T-helper 17 cell (primary cell): ENCODE measurements around the gene NHLRC4. TPM values are rescaled to one million over a fixed set of nuclear protein-coding genes. Genes with fewer than 3 reads are reported as not detected.

ENCODE experiments used
- ATAC-seq: fragments of 150-1000 bp; cut with Tn5 transposase; 2 replicates; pipeline ENCODE4 v1.10.0; 2021; ENCODE audit warnings: mild to moderate bottlenecking, moderate library complexity
- DNase-seq, 3 donors: peaks; one replicate each; pipeline versions ENCODE4 v3.0.0 to v3.0.0-alpha.2; 2020 to 2021
- H3K9me3 ChIP-seq: one replicate; pipeline ENCODE4 v1.7.0; 2013; ENCODE audit warnings: low read length, mild to moderate bottlenecking; ENCODE audit not compliant: control insufficient read depth, poor library complexity, severe bottlenecking
- H3K27ac Mint-ChIP-seq: one replicate; pipeline ENCODE4 v1.8.0; 2022; ENCODE audit warnings: mild to moderate bottlenecking, moderate library complexity, mixed read lengths
- H3K27me3 Mint-ChIP-seq: one replicate; pipeline ENCODE4 v1.8.0; 2022; ENCODE audit warnings: mixed read lengths
- H3K36me3 Mint-ChIP-seq: one replicate; pipeline ENCODE4 v1.8.0; 2022; ENCODE audit warnings: low read depth, mixed read lengths
- H3K4me1 Mint-ChIP-seq: one replicate; pipeline ENCODE4 v1.8.0; 2022; ENCODE audit warnings: mild to moderate bottlenecking, mixed read lengths
- H3K4me3 Mint-ChIP-seq: one replicate; pipeline ENCODE4 v1.8.0; 2022; ENCODE audit warnings: mild to moderate bottlenecking, moderate library complexity, mixed read lengths
- total RNA-seq, 4 donors: library from RNA in 2 of 4; stranded (reverse) in 2 of 4; gene quantifications; one replicate each; pipeline ENCODE4 v1.2.3 and lab custom pipeline; 2022 to 2026

NHLRC4 gene, protein sequence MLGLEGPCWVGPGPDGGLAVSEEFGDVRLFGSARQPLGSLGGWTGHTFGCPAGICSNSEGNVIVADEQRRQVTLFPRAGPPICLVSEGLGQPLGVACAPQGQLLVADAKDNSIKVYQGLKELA
- total RNA-seq = 1 to 10 TPM in 1 of 2 donors, under 1 TPM in 1; 0.86 to 1.4 TPM
- total RNA-seq (lab: John Stamatoyannopoulos, UW) = 1.7 to 2.0 reads per million in 2 donors

DNA sequence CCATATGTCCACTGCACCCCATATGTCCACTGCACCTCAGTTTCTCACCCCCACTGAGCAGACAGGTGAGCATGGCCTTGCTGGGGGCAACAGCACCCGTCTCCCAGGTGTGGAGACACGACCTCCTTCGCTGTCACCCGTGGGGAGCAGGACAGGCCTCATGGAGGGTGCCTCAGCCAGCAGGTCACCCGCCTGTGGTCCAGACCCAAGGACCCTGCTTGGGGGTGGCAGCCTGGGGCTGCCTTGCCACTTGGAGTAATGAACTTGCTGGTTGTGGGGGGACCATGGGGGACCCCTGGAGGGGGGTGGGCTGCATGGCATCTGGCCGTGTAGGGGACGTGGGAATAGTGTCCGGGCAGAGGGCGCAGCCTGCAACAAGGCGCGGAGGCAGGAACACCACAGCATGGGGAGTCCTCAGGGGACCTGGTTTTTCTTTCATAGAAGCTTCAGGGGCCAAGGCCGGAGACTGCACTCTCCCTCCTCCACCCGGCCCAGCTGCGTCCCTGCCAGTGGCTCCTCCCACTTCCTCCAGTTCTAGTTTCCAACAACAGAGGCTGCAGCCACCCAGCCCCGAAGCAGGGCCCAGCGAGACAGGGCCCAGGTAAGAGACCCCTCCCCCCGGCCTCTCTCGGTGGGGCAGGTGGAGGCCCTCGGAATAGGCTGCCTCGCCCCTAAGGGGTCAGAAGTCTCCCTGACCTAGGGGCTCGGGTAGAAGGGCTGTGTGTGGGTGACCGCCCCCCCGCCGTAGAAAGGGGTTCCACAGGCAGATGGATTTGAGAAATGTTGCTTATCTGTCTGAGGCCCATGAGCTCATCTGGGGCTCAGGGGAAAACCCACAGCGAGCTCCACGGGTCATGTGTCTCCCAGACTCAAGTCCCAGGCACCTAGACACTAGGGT is at the start of gene NHLRC4:
NHLRC4 (plus strand) TSS at position 531 of the 898 bp plus-strand sequence. CDS start 1,043 bp downstream, outside the sequence.
- Mint-ChIP-seq H3K4me3 (peak within 1 kb of the TSS; percentile 78), H3K4me1 (peaks cover 24% of the 10 kb centered on the region), H3K27me3 (no peaks in the 10 kb centered on the region), H3K27ac (peak within 1 kb of the TSS; percentile 73), H3K36me3 (no peaks in the 10 kb centered on the region)
- ATAC-seq (peak; percentile 47), DNase-seq (peak in 2 of 3 donors; percentile 25 to 27)
- no peaks in the 10 kb centered on the region for H3K9me3 ChIP-seq

DNA sequence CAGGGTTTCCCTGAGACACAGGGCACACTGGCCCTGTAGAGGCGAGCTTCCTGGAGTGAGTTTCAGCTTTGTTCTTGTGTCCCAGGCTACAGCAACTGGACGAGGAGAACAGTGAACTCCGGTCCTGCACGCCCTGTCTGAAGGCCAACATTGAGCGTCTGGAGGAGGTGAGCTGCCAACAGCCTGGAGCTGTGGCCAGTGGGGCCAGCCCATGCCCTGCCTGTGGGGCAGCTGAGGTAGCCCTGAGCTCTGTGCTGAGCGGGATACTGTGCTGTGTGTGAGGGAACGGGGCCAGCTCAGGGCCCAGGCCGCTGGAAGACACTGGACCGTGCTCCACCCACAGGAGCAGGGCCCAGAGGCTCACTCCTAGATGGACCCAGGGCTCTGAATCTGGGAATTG is 47.9 kb upstream of the NHLRC4 start:
- ATAC-seq (no peak), DNase-seq (no peak)
- Mint-ChIP-seq H3K36me3 (no peaks in the 10 kb centered on the region), H3K4me3 (no peak overlapping the region), H3K27ac (no peak overlapping the region), H3K27me3 (no peaks in the 10 kb centered on the region), H3K4me1 (no peaks in the 10 kb centered on the region)
- H3K9me3 ChIP-seq = no peaks in the 10 kb centered on the region

DNA sequence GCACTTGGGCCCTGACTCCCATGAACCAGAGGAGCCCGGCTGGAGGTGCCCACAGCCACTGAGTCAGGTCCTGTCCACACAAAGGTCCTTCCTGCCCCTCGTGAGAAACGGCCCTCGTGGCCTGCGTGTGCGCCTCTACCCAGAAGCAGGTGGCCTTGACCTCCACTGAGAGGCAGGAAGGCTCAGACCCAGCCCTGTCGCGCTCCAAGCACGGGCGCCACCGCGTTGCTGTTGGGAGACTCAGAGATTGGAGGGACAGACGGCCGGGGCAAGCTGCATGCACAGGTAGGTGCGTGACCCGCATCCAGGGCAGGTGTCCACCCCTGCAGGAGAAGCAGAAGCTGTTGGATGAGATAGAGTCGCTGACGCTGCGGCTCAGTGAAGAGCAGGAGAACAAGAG is 47.4 kb upstream of the NHLRC4 start:
- no peak overlapping the region for H3K4me3 Mint-ChIP-seq
- H3K27me3 Mint-ChIP-seq = no peaks in the 10 kb centered on the region
- no peak overlapping the region for H3K27ac Mint-ChIP-seq
- H3K9me3 ChIP-seq = no peaks in the 10 kb centered on the region
- ATAC-seq = no peak
- no peaks in the 10 kb centered on the region for H3K4me1 Mint-ChIP-seq
- DNase-seq = no peak
- no peaks in the 10 kb centered on the region for H3K36me3 Mint-ChIP-seq

DNA sequence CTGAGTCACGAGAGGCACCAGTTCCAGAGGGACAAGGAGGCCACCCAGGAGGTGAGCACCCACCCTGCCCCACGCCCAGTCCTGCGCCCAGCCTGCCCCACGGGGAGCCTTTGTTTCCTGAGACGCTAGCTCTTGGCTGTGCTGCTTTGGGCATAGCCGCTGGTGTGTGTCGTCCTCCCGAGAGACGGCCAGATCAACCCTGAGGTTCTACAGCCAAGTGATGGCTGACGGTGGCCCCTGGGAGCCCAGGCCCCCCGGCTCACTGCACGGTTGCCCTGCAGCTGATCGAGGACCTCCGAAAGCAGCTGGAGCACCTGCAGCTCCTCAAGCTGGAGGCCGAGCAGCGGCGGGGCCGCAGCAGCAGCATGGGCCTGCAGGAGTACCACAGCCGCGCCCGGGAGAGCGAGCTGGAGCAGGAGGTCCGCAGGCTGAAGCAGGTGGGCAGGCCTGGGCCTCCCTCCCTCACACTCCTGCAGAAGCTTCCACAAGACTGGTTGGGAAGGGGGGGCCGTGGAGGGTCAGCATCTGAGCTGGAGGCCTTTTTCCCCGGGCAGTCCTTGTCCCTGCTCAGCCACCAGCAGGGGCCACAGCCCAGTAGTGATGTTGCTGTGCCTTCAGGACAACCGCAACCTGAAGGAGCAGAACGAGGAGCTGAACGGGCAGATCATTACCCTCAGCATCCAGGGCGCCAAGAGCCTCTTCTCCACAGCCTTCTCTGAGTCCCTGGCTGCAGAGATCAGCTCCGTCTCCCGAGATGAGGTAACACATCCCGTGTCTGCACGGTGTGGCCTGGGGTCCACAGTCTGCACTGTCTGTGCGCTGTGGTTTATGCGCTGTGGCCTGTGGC is 46.7 kb upstream of the NHLRC4 start:
- Mint-ChIP-seq H3K27ac (no peak overlapping the region), H3K27me3 (no peaks in the 10 kb centered on the region), H3K4me3 (no peak overlapping the region), H3K4me1 (no peaks in the 10 kb centered on the region), H3K36me3 (no peaks in the 10 kb centered on the region)
- no peak for ATAC-seq
- H3K9me3 ChIP-seq = no peaks in the 10 kb centered on the region
- DNase-seq = no peak

DNA sequence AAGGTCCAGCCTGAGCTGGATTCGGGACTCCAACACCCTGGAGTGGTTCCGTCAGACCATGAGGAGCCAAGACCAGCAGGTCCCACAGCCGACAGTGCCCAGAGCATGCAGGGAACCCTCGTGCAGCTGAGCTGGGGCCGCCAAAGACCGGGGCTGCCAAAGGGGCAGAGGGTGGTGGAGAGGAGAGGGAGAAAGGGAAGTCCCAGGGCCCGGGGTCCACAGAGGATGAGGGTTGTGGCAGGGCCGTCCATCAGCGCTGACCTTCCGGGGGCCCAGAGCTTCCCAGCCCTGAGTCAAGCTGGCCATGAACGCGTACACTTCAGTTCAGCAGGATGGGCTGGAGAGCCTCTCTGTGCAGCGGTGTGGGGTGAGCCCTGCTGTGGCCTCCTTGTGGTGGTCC is 46.0 kb upstream of the NHLRC4 start:
- no peak overlapping the region for H3K4me3 Mint-ChIP-seq
- DNase-seq = no peak
- no peaks in the 10 kb centered on the region for H3K36me3 Mint-ChIP-seq
- no peak overlapping the region for H3K27ac Mint-ChIP-seq
- H3K9me3 ChIP-seq = no peaks in the 10 kb centered on the region
- no peak for ATAC-seq
- peaks cover 6% of the 10 kb centered on the region for H3K4me1 Mint-ChIP-seq
- H3K27me3 Mint-ChIP-seq = no peaks in the 10 kb centered on the region

DNA sequence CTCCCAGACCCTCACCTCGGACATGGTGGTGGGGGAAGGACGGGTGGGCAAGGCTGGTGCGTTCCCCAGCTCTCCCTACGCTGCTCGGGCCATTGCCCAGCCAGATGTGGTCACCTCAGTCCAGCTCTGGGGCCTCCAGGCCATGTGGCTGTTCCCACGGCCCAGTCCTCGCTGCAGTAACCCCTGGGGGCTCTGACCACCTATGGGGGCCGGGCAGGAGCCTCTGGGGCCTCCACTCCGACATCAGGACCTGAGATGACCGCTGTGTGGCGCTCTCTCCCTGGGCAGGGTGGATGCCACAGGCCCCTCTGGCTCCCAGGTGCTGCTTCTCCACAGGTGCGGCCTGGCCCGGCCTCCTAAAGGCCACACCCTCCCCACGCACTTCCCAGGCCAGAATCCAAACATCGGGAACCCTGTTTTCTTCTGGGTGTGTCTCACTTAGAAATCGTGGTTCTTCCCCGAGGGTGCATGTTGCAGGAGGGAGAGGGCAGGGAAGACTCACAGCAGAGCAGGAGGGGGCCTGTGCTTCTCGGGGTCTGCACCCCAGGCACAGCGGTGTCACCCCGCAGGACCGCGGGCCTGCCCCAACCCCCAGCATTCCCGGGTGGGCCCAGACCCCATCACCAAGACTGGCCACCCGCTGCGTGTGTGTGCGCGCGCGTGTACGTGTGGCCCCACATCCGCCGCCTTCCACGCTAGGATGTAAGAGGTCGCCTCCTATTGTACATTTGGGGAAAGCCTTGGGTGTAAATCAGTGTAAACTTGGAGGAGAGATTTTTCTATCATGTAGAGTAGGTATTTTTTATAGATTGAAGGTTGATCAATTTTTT is 45.2 kb upstream of the NHLRC4 start:
- no peaks in the 10 kb centered on the region for H3K27me3 Mint-ChIP-seq
- H3K36me3 Mint-ChIP-seq = no peaks in the 10 kb centered on the region
- H3K27ac Mint-ChIP-seq = no peak overlapping the region
- peaks cover 12% of the 10 kb centered on the region for H3K4me1 Mint-ChIP-seq
- no peak for ATAC-seq
- DNase-seq = no peak
- H3K9me3 ChIP-seq = no peaks in the 10 kb centered on the region
- no peak overlapping the region for H3K4me3 Mint-ChIP-seq

DNA sequence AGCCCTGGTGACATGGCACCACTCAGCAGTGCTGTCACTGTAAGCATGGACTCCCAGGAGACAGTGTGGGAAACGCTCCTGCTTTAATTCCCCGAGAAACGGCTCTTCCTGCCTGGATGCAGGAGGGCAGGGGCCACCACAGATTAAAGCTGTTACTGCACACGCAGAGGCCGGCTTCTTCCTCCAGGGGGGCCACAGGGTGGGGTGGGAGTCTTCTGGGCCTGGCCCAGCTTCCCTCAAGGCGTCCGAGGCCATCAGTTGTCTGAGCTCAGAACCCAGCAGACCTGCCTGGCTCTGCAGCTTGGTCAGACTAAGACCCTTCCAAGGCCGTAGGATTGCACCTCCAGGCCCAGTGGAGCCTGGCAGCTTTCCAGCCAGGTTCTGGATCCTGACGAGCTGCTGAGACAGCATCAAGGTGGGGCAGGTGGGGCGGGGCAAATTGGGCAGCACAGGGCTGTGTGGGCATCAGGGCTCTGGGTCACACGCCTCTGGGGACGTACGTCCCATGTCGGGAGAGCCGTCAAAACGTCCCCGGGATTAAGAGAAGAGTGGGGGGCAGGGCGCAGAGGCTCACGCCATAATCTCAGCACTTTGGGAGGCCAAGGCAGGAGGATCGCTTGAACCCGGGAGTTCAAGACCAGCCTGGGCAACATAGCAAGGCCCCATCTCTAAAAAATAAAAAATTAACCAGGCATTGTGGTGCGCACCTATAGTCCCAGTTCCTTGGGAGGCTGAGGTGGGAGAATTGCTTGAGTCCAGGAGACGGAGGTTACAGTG is 44.3 kb upstream of the NHLRC4 start:
- no peaks in the 10 kb centered on the region for H3K9me3 ChIP-seq
- H3K4me3 Mint-ChIP-seq = no peak overlapping the region
- H3K36me3 Mint-ChIP-seq = no peaks in the 10 kb centered on the region
- ATAC-seq (no peak), DNase-seq (no peak)
- H3K4me1 Mint-ChIP-seq = peaks cover 12% of the 10 kb centered on the region
- H3K27ac Mint-ChIP-seq = no peak overlapping the region
- H3K27me3 Mint-ChIP-seq = no peaks in the 10 kb centered on the region

DNA sequence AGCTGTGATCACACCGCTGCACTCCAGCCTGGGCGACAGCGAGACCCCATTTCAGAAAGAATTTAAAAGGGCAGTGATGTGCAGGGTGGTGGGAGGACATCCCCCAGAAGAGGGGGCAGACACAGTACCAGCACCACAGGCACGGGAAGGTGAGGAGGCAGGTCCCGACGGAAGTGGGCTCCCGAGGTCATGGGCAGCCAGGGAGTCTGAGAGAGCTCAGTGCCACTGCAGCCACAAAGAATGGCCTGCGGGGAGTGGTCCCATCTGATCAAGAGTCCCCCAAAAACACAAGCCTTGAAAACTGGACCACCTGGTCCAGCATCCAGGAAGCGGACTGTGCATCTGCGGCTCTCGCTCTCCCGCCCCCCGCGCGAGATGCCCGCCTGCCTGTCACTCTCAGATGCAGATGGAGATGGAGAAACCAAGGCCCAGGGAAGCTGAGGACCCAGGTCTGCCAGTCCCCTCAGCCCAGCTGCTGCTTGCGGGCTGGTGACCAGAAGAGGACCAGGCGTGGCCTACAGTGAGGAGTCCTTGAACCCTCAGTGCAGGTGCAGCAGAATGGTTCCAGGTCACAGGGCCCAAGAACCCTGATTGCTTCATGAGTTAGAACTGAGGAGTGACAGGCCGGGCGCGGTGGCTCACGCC is 43.6 kb upstream of the NHLRC4 start:
- DNase-seq (no peak), ATAC-seq (no peak)
- H3K4me3 Mint-ChIP-seq = no peak overlapping the region
- H3K9me3 ChIP-seq = no peaks in the 10 kb centered on the region
- no peaks in the 10 kb centered on the region for H3K36me3 Mint-ChIP-seq
- H3K4me1 Mint-ChIP-seq = peaks cover 12% of the 10 kb centered on the region
- H3K27ac Mint-ChIP-seq = no peak overlapping the region
- H3K27me3 Mint-ChIP-seq = no peaks in the 10 kb centered on the region

DNA sequence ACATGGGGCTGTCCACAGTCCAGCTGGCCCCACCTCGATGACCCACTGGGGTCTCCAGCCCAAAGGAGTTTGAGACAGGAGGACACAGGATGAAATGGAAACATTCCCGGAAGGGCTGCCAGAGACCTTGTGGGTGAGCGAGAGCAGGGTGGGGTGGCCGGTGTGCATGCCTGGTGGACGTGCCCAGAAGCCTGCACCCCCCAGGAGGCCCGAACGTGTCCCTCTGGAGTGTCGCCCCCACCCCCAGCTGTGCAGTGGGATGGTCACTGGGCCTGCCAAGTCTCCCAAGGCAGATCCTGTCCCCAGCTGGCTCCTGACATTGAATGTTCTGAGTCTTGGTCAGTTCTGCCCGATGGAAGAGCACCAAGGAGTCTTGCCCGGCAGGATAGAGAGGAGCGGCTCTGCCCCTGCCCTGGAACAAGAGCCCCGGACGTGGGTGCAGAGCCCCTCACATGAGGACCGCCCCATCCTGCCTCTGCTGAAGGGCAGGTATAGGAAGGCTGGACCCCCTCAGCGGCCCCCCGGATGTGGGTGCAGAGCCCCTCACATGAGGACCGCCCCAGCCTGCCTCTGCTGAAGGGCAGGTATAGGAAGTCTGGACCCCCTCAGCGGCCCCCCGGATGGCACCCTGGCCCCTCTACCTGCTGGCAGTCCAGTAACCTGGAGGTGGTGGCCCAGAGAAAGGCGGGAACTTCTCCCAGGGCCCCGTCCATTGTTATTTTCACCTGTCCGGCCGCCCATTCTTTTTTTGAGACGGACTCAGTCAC is 42.3 kb upstream of the NHLRC4 start:
- no peaks in the 10 kb centered on the region for H3K9me3 ChIP-seq
- H3K27ac Mint-ChIP-seq = peak overlapping the region; percentile 72
- no peak overlapping the region for H3K4me3 Mint-ChIP-seq
- peaks cover 18% of the 10 kb centered on the region for H3K4me1 Mint-ChIP-seq
- ATAC-seq (no peak), DNase-seq (no peak)
- no peaks in the 10 kb centered on the region for H3K36me3 Mint-ChIP-seq
- no peaks in the 10 kb centered on the region for H3K27me3 Mint-ChIP-seq

DNA sequence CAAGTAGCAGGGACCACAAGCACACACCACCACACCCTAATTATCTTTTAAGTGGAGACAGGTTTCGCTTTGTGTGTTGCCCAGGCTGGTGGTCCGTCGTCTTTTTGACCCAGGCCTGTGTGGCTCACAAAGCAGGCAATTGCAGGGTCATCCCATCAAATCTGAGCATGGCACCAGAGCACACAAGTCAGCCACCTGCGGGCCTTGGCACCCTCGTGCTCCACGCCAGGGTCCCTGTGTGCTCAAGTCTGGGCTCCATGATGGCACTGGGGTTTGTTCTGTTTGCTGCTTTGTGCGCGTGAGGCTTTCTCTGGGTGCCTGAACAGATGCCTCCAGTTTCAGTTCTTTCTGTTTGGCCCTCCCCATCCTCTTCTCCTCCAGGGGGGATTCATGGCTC is 41.7 kb upstream of the NHLRC4 start:
- peak overlapping the region; percentile 87 for H3K4me3 Mint-ChIP-seq
- ATAC-seq (no peak), DNase-seq (no peak)
- H3K9me3 ChIP-seq = no peaks in the 10 kb centered on the region
- peaks cover 18% of the 10 kb centered on the region for H3K4me1 Mint-ChIP-seq
- peak overlapping the region; percentile 72 for H3K27ac Mint-ChIP-seq
- no peaks in the 10 kb centered on the region for H3K27me3 Mint-ChIP-seq
- H3K36me3 Mint-ChIP-seq = no peaks in the 10 kb centered on the region

DNA sequence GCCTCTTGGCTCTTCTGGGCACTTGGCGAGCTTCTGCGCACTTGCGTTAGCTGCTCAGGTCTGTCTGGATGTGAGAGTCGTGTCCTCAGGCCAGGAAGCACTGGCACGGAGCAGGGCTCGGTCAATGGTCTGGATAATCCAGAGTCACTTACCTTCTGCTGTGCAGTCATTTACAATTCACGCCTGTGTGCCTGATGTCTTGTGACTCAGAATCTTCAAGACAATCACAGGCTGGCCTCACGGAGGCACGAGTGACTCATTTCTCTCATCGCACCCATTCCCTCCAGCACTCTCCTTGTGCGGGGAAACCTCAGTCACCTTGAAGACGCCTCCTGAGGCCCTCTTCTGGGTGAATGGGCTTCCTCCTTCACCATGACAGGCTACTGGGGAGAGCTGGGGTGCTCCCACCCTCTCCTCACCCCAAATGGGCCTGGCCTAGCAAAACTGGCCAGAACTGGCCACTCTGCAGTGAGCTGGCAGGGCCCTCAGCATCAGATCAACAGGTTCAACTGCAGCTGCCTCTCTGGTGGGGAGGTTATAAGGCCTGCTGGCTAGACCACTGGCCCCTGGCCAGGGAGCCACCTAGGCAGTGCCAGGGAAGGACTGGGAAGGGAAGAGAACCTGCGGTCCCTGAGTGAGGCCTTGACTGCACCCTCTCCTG is 41.2 kb upstream of the NHLRC4 start:
- H3K9me3 ChIP-seq = no peaks in the 10 kb centered on the region
- H3K27me3 Mint-ChIP-seq = no peaks in the 10 kb centered on the region
- peak overlapping the region; percentile 72 for H3K27ac Mint-ChIP-seq
- no peaks in the 10 kb centered on the region for H3K36me3 Mint-ChIP-seq
- DNase-seq (no peak), ATAC-seq (no peak)
- peaks cover 21% of the 10 kb centered on the region for H3K4me1 Mint-ChIP-seq
- H3K4me3 Mint-ChIP-seq = peak overlapping the region; percentile 87
